IPS-18a (cell line): ENCODE measurements around the gene ABLIM3.

Experiments used
- H3K27ac ChIP-seq: one replicate; pipeline ENCODE4 v1.5.1; 2013; ENCODE audit warnings: low read length
- H3K27me3 ChIP-seq: one replicate; pipeline ENCODE4 v1.6.1; 2013; ENCODE audit warnings: mild to moderate bottlenecking, low read length; ENCODE audit not compliant: control insufficient read depth, insufficient read depth
- H3K36me3 ChIP-seq: one replicate; pipeline ENCODE4 v1.6.1; 2013; ENCODE audit warnings: low read depth, low read length; ENCODE audit not compliant: control insufficient read depth
- H3K4me1 ChIP-seq: one replicate; pipeline ENCODE4 v1.6.1; 2013; ENCODE audit warnings: low read depth, low read length; ENCODE audit not compliant: control insufficient read depth
- H3K4me3 ChIP-seq: one replicate; pipeline ENCODE4 v1.5.1; 2013; ENCODE audit warnings: low read length
- H3K9ac ChIP-seq: one replicate; pipeline ENCODE4 v1.6.1; 2013; ENCODE audit warnings: mild to moderate bottlenecking, low read length, moderate library complexity
- H3K9me3 ChIP-seq: one replicate; pipeline ENCODE4 v1.6.1; 2013; ENCODE audit warnings: low read depth, low read length; ENCODE audit not compliant: control insufficient read depth

Gene ABLIM3

GRCh38 chr5:149282027-149282965 is 141.0 kb downstream of the ABLIM3 start:
- no peak overlapping the region for H3K9ac ChIP-seq
- H3K9me3 ChIP-seq = no peaks in the 10 kb centered on the region
- no peak overlapping the region for H3K4me3 ChIP-seq
- no peaks in the 10 kb centered on the region for H3K4me1 ChIP-seq
- H3K36me3 ChIP-seq = no peaks in the 10 kb centered on the region
- H3K27ac ChIP-seq = no peak overlapping the region
- no peaks in the 10 kb centered on the region for H3K27me3 ChIP-seq

- Histone ChIP-seq H3K27ac (no peak overlapping the region), H3K36me3 (no peaks in the 10 kb centered on the region), H3K9me3 (no peaks in the 10 kb centered on the region), H3K4me3 (no peak overlapping the region), H3K9ac (no peak overlapping the region), H3K4me1 (no peaks in the 10 kb centered on the region), H3K27me3 (no peaks in the 10 kb centered on the region)
Observed at GRCh38 chr5:149282966-149283332, 141.7 kb downstream of the ABLIM3 start.

- no peak overlapping the region for H3K9ac ChIP-seq
- no peak overlapping the region for H3K27ac ChIP-seq
- H3K4me1 ChIP-seq = no peaks in the 10 kb centered on the region
- H3K36me3 ChIP-seq = no peaks in the 10 kb centered on the region
- H3K9me3 ChIP-seq = no peaks in the 10 kb centered on the region
- H3K4me3 ChIP-seq = no peak overlapping the region
- no peaks in the 10 kb centered on the region for H3K27me3 ChIP-seq
Observed at GRCh38 chr5:149283626-149284480, 142.6 kb downstream of the ABLIM3 start.

GRCh38 chr5:149284501-149284900 is 143.2 kb downstream of the ABLIM3 start:
- Histone ChIP-seq H3K4me3 (no peak overlapping the region), H3K36me3 (no peaks in the 10 kb centered on the region), H3K27me3 (no peaks in the 10 kb centered on the region), H3K9me3 (no peaks in the 10 kb centered on the region), H3K9ac (no peak overlapping the region), H3K27ac (no peak overlapping the region), H3K4me1 (no peaks in the 10 kb centered on the region)

- no peak overlapping the region for H3K27ac ChIP-seq
- no peak overlapping the region for H3K4me3 ChIP-seq
- no peaks in the 10 kb centered on the region for H3K36me3 ChIP-seq
- H3K9ac ChIP-seq = no peak overlapping the region
- no peaks in the 10 kb centered on the region for H3K9me3 ChIP-seq
- no peaks in the 10 kb centered on the region for H3K4me1 ChIP-seq
- no peaks in the 10 kb centered on the region for H3K27me3 ChIP-seq
Observed at GRCh38 chr5:149285153-149285552, 143.9 kb downstream of the ABLIM3 start.

- Histone ChIP-seq H3K9me3 (no peaks in the 10 kb centered on the region), H3K36me3 (no peaks in the 10 kb centered on the region), H3K4me3 (no peak overlapping the region), H3K9ac (no peak overlapping the region), H3K27me3 (no peaks in the 10 kb centered on the region), H3K27ac (no peak overlapping the region), H3K4me1 (no peaks in the 10 kb centered on the region)
Observed at GRCh38 chr5:149288436-149288835, 147.1 kb downstream of the ABLIM3 start.

GRCh38 chr5:149289301-149289700 is 148.0 kb downstream of the ABLIM3 start:
- H3K4me3 ChIP-seq = no peak overlapping the region

GRCh38 chr5:149294872-149295829 is 153.9 kb downstream of the ABLIM3 start:
- H3K27me3 ChIP-seq = no peaks in the 10 kb centered on the region
- no peaks in the 10 kb centered on the region for H3K36me3 ChIP-seq
- H3K9ac ChIP-seq = no peak overlapping the region
- H3K27ac ChIP-seq = no peak overlapping the region
- H3K4me3 ChIP-seq = no peak overlapping the region
- H3K9me3 ChIP-seq = no peaks in the 10 kb centered on the region
- H3K4me1 ChIP-seq = peaks cover 6% of the 10 kb centered on the region

More at GRCh38 chr5:149289301-149289700, 148.0 kb downstream of the ABLIM3 start:
- no peaks in the 10 kb centered on the region for H3K4me1 ChIP-seq
- no peak overlapping the region for H3K27ac ChIP-seq
- no peaks in the 10 kb centered on the region for H3K27me3 ChIP-seq
- no peaks in the 10 kb centered on the region for H3K9me3 ChIP-seq
- no peaks in the 10 kb centered on the region for H3K36me3 ChIP-seq
- H3K9ac ChIP-seq = no peak overlapping the region

- H3K27ac ChIP-seq = no peak overlapping the region
Observed at GRCh38 chr5:149297340-149298025, 156.2 kb downstream of the ABLIM3 start.

GRCh38 chr5:149298163-149298562 is 156.9 kb downstream of the ABLIM3 start:
- Histone ChIP-seq H3K9ac (no peak overlapping the region), H3K36me3 (no peaks in the 10 kb centered on the region), H3K27me3 (no peaks in the 10 kb centered on the region), H3K27ac (no peak overlapping the region), H3K9me3 (no peaks in the 10 kb centered on the region), H3K4me3 (no peak overlapping the region), H3K4me1 (peaks cover 6% of the 10 kb centered on the region)

More at GRCh38 chr5:149297340-149298025, 156.2 kb downstream of the ABLIM3 start:
- no peak overlapping the region for H3K4me3 ChIP-seq
- no peaks in the 10 kb centered on the region for H3K9me3 ChIP-seq
- H3K27me3 ChIP-seq = no peaks in the 10 kb centered on the region
- H3K36me3 ChIP-seq = no peaks in the 10 kb centered on the region
- H3K9ac ChIP-seq = no peak overlapping the region
- peaks cover 6% of the 10 kb centered on the region for H3K4me1 ChIP-seq
